ENCODE results near the gene LTF. TPM values are rescaled to one million over a fixed set of nuclear protein-coding genes. Genes with fewer than 3 reads are reported as not detected.

The LTF gene
- total and polyA plus RNA-seq, 10 of the 15 experiments (the other 5 are each of a cell fraction or from before 2014, with no cell fraction given) = 0.03 to 0.31 TPM; not detected in 8

DNA sequence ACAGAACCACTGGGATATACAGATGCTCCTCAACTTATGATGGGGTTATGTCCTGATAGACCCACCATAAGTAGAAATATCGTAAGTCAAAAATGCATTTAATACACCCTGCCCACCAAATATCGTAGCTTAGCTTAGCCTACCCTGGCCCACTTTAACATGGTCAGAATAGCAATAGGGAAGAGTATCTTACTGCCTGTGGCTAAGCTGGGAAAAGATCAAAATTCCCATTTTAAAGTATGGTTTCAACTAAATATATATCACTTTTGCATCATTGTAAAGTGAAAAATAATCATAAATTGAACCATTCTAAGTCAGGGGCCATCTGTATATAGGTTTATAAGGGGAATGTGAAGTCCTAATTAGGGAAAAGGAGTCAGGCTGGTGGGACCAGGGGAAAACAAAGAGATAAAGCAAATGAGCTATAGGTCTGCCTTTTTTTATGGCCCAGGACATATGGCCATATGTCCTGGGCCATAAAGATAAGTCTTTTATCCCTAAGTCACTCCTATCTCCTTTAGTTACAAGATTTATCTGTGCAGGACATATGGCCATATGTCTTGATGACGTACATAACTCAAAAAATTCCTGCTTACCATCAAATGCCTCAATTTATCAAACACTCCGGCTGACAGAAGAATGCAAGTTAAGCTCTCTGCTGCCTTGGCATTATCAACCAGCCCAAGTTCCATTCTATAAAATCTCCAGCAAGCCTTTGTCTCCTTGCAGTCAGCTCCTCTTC is 44.3 kb upstream of the LTF start:
- in situ Hi-C loops (cut with MboI) = no loop called here
- SMC1A ChIA-PET (ENCODE audit: uncharacterized antibody, unreplicated experiment) = interaction anchor here (0.7 to 1.8 kb wide), 5 partner anchors 20 to 1475 kb away, joined by 3 to 5 read pairs (median 3); no protein-coding TSS in a partner anchor

DNA sequence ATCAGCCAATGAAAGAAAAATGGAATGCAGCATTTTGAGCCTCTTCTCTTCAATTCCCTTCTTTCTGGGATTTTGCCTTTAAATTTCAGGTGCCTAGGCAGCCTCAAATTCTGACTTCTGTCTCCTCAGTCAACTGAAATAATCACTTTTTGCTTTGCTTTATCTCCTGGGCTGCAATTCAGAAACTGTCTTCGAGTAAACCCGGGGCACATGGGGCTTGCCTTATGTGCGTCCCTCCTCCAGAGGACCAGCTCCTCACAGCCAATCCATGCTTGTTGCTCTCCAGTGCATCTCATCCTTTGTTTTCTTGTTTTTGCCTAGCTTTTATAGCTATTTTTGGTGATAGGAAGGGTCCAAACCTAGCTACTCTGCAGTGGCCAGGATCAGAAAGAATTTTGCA is 41.8 kb upstream of the LTF start:
- 92% methylated on average over 3 of the region's 3 CpGs for WGBS (ENCODE audit: insufficient coverage, insufficient replicate concordance, low lambda C conversion rate, missing lambda C conversion rate)
- Histone ChIP-seq H3K27me3 (replicated peaks in 1 of 2; ENCODE audit: control insufficient read depth in 2 of 2, insufficient read depth in 2 of 2, low read length in 1 of 2) (no peaks in the 10 kb centered on the region), H3K36me3 (ENCODE audit: control insufficient read depth in 2 of 2, insufficient read depth in 2 of 2, low read length in 1 of 2) (no peaks in the 10 kb centered on the region), H3K4me3 (no peak overlapping the region), H3K4me1 (ENCODE audit: control insufficient read depth, insufficient read depth, low read length) (peaks cover 8% of the 10 kb centered on the region), H3K9ac (ENCODE audit: control insufficient read depth, insufficient read depth, low read length) (no peak overlapping the region), H2AFZ (ENCODE audit: control insufficient read depth, low read depth, low read length) (no peak overlapping the region), H3K79me2 (ENCODE audit: control insufficient read depth, insufficient read depth, low read length) (no peaks in the 10 kb centered on the region), H4K20me1 (ENCODE audit: control insufficient read depth, insufficient read depth) (no peaks in the 10 kb centered on the region), H3K27ac (ENCODE audit: control insufficient read depth, insufficient read depth) (no peak overlapping the region), H3K9me3 (replicated peaks; ENCODE audit: control insufficient read depth, insufficient read depth, low read length) (peaks cover 2% of the 10 kb centered on the region; the same call in 2 of the 3 replicates), H3K4me2 (ENCODE audit: control insufficient read depth, insufficient read depth) (no peak overlapping the region)
- ChIA-PET SMC1A (ENCODE audit: uncharacterized antibody, unreplicated experiment) (no interaction called here), RAD21 (ENCODE audit: unreplicated experiment) (no interaction called here), CTCF (interaction anchor here (0.8 kb wide), 1 partner anchor 95 kb away, joined by 3 read pairs; no protein-coding TSS in a partner anchor), POLR2A (no interaction called here)
- in situ Hi-C loops (cut with MboI) = no loop called here
- BruUV-seq (replicated peaks) = no TSS peak
- intact Hi-C loops (cut with micrococcal nuclease; ENCODE audit: unreplicated experiment) = no loop called here
- ATAC-seq = no peak
- no peak for FAIRE-seq
- no peak for DNase-seq (ENCODE audit: low read depth, low spot score)
- TF ChIP-seq, protein P1, sequence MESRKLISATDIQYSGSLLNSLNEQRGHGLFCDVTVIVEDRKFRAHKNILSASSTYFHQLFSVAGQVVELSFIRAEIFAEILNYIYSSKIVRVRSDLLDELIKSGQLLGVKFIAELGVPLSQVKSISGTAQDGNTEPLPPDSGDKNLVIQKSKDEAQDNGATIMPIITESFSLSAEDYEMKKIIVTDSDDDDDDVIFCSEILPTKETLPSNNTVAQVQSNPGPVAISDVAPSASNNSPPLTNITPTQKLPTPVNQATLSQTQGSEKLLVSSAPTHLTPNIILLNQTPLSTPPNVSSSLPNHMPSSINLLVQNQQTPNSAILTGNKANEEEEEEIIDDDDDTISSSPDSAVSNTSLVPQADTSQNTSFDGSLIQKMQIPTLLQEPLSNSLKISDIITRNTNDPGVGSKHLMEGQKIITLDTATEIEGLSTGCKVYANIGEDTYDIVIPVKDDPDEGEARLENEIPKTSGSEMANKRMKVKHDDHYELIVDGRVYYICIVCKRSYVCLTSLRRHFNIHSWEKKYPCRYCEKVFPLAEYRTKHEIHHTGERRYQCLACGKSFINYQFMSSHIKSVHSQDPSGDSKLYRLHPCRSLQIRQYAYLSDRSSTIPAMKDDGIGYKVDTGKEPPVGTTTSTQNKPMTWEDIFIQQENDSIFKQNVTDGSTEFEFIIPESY (IDR thresholded peaks at IDR 0.05) = no peak
- TF ChIP-seq FOS (IDR thresholded peaks at IDR 0.05; ENCODE audit: borderline replicate concordance, extremely low read depth, insufficient read length) (no peak), MYB (IDR thresholded peaks at IDR 0.05; ENCODE audit: borderline replicate concordance, low read depth, low read length) (no peak), RAD21 (IDR thresholded peaks at IDR 0.05; ENCODE audit: insufficient read depth, low read depth, low read length) (no peak)
- TF ChIP-seq, protein P2, sequence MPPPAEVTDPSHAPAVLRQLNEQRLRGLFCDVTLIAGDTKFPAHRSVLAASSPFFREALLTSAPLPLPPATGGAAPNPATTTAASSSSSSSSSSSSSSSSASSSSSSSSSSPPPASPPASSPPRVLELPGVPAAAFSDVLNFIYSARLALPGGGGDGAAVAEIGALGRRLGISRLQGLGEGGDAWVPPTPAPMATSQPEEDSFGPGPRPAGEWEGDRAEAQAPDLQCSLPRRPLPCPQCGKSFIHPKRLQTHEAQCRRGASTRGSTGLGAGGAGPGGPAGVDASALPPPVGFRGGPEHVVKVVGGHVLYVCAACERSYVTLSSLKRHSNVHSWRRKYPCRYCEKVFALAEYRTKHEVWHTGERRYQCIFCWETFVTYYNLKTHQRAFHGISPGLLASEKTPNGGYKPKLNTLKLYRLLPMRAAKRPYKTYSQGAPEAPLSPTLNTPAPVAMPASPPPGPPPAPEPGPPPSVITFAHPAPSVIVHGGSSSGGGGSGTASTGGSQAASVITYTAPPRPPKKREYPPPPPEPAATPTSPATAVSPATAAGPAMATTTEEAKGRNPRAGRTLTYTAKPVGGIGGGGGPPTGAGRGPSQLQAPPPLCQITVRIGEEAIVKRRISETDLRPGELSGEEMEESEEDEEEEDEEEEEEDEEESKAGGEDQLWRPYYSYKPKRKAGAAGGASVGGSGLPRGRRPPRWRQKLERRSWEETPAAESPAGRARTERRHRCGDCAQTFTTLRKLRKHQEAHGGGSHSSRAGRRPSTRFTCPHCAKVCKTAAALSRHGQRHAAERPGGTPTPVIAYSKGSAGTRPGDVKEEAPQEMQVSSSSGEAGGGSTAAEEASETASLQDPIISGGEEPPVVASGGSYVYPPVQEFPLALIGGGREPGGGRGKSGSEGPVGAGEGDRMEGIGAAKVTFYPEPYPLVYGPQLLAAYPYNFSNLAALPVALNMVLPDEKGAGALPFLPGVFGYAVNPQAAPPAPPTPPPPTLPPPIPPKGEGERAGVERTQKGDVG (CRISPR knock-in tag; IDR thresholded peaks at IDR 0.05) = no peak

More for the DNA sequence above, 44.3 kb upstream of the LTF start:
- Histone ChIP-seq H3K9ac (ENCODE audit: control insufficient read depth, insufficient read depth, low read length) (no peak overlapping the region), H3K9me3 (replicated peaks; ENCODE audit: control insufficient read depth, insufficient read depth, low read length) (peaks cover 2% of the 10 kb centered on the region; the same call in 2 of the 3 replicates), H2AFZ (ENCODE audit: control insufficient read depth, low read depth, low read length) (no peak overlapping the region), H3K79me2 (ENCODE audit: control insufficient read depth, insufficient read depth, low read length) (no peaks in the 10 kb centered on the region), H3K36me3 (ENCODE audit: control insufficient read depth in 2 of 2, insufficient read depth in 2 of 2, low read length in 1 of 2) (no peaks in the 10 kb centered on the region), H3K27ac (ENCODE audit: control insufficient read depth, insufficient read depth) (no peak overlapping the region), H4K20me1 (ENCODE audit: control insufficient read depth, insufficient read depth) (no peaks in the 10 kb centered on the region), H3K4me3 (no peak overlapping the region), H3K4me1 (ENCODE audit: control insufficient read depth, insufficient read depth, low read length) (no peaks in the 10 kb centered on the region), H3K4me2 (ENCODE audit: control insufficient read depth, insufficient read depth) (no peak overlapping the region), H3K27me3 (replicated peaks in 1 of 2; ENCODE audit: control insufficient read depth in 2 of 2, insufficient read depth in 2 of 2, low read length in 1 of 2) (no peaks in the 10 kb centered on the region)
- ChIA-PET CTCF (interaction anchor here (0.8 to 2.6 kb wide), 4 partner anchors 20 to 67 kb away, joined by 3 to 16 read pairs (median 6); no protein-coding TSS in a partner anchor), RAD21 (ENCODE audit: unreplicated experiment) (interaction anchor here (1.0 to 1.4 kb wide), 2 partner anchors 20 to 121 kb away, joined by 3 read pairs; no protein-coding TSS in a partner anchor), POLR2A (interaction anchor here (0.6 kb wide), 1 partner anchor 403 kb away, joined by 3 read pairs; no protein-coding TSS in a partner anchor)
- FAIRE-seq (no peak), DNase-seq (ENCODE audit: low read depth, low spot score) (no peak), ATAC-seq (no peak)
- BruUV-seq (replicated peaks) = no TSS peak
- TF ChIP-seq ZBED1 (IDR thresholded peaks at IDR 0.05; ENCODE audit: borderline replicate concordance) (no peak), NBN (IDR thresholded peaks at IDR 0.05) (no peak), KAT2A (conservative IDR thresholded peaks at IDR 0.05; ENCODE audit: control insufficient read depth, low read depth, low read length) (no peak), ZNF274 (IDR thresholded peaks at IDR 0.05; ENCODE audit: insufficient read depth, insufficient read length) (no peak), ZSCAN29 (IDR thresholded peaks at IDR 0.05) (no peak), TBL1XR1 (IDR thresholded peaks at IDR 0.05; ENCODE audit: low read depth, low read length) (no peak)
- TF ChIP-seq, protein P3, sequence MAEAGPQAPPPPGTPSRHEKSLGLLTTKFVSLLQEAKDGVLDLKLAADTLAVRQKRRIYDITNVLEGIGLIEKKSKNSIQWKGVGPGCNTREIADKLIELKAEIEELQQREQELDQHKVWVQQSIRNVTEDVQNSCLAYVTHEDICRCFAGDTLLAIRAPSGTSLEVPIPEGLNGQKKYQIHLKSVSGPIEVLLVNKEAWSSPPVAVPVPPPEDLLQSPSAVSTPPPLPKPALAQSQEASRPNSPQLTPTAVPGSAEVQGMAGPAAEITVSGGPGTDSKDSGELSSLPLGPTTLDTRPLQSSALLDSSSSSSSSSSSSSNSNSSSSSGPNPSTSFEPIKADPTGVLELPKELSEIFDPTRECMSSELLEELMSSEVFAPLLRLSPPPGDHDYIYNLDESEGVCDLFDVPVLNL (IDR thresholded peaks at IDR 0.05; ENCODE audit: low read depth, low read length) = no peak
- intact Hi-C loops (cut with micrococcal nuclease; ENCODE audit: unreplicated experiment) = no loop called here
- 97% methylated on average over 4 of the region's 4 CpGs for WGBS (ENCODE audit: insufficient coverage, insufficient replicate concordance, low lambda C conversion rate, missing lambda C conversion rate)

Data from GM12878 (cell line).